Right lobe of liver (tissue), 4 donors: ENCODE results near the gene WSB1.
"Not testable (repeated sequence)": the region's sequence is repeated elsewhere in the genome, so short reads cannot be mapped to it uniquely, and the experiment has no call there.

Source experiments
- CTCF ChIP-seq, 4 donors: fragments of 200-600 bp in 3 of 4; fragments of 450-650 bp in 1 of 4; IDR thresholded peaks; one replicate each; pipeline versions ENCODE4 v1.5.1 to v1.8.0; 2016 to 2022; ENCODE audit warnings: antibody characterized with exemption in 4 of 4, mild to moderate bottlenecking in 2 of 4
- POLR2A ChIP-seq: fragments of 450-650 bp; IDR thresholded peaks from one replicate; pipeline ENCODE4 v1.6.1; 2017; ENCODE audit warnings: antibody characterized with exemption, mild to moderate bottlenecking
- donor health status: DM: no; HTN: no; CAD: no.
- donor health status: DM: no; HTN: no; CAD: no.
- donor health status: DM: no; HTN: yes; CAD: no.

GRCh38 chr17:27254802-27255201 is 39.1 kb upstream of the WSB1 start:
- not testable (repeated sequence) for TF ChIP-seq CTCF (IDR thresholded peaks at IDR 0.05); POLR2A
